ENCODE measurements around the gene SEL1L2.

- TF ChIP-seq CTCF (IDR thresholded peaks at IDR 0.05) (no peak), POLR2A (IDR thresholded peaks at IDR 0.05) (no peak)
Measured at GRCh38 chr20:13990465-13990864, at the start of gene SEL1L2.

Measured in vagina (tissue), 2 donors.